A673 (cell line): ENCODE measurements around the gene ZBTB21.

Experiments used
- EZH2 ChIP-seq: fragments of 200-600 bp; sonication (generic); IDR thresholded peaks from 2 replicates; pipeline ENCODE4 v1.6.1; 2017; ENCODE audit warnings: borderline replicate concordance, low read depth, mild to moderate bottlenecking, mixed read lengths, antibody characterized with exemption, low read length; ENCODE audit not compliant: poor library complexity, severe bottlenecking
- TF ChIP-seq, protein P1 (sequence below): fragments of 300-800, 200-600 bp; sonication (generic); conservative IDR thresholded peaks from 2 replicates; pipeline ENCODE4 v1.5.1; 2017; ENCODE audit warnings: low read depth, mild to moderate bottlenecking, antibody characterized with exemption, low read length, moderate library complexity, mixed read lengths

DNA sequence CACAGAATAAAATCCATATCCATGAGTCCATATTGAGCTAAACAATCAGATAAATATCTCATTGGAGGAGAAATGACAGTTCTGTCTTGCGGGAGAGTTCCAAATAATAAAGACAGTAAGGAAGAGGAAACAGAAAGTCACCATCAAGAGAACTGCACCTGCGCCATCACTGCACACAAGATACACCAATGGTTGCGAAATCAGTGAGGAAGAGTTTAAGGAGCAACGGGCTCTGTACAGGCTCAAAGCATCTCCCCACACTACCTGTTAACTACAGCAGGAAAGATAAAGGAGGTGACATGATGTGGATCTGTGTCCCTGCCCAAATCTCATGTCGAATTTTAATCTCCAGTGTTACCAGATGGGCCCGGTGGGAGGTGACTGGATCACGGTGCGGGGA, 64.2 kb downstream of the ZBTB21 start:
- TF ChIP-seq, protein P1, sequence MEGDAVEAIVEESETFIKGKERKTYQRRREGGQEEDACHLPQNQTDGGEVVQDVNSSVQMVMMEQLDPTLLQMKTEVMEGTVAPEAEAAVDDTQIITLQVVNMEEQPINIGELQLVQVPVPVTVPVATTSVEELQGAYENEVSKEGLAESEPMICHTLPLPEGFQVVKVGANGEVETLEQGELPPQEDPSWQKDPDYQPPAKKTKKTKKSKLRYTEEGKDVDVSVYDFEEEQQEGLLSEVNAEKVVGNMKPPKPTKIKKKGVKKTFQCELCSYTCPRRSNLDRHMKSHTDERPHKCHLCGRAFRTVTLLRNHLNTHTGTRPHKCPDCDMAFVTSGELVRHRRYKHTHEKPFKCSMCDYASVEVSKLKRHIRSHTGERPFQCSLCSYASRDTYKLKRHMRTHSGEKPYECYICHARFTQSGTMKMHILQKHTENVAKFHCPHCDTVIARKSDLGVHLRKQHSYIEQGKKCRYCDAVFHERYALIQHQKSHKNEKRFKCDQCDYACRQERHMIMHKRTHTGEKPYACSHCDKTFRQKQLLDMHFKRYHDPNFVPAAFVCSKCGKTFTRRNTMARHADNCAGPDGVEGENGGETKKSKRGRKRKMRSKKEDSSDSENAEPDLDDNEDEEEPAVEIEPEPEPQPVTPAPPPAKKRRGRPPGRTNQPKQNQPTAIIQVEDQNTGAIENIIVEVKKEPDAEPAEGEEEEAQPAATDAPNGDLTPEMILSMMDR: no peak
- TF ChIP-seq EZH2: no peak
